ENCODE data around the gene FAM204A. TPM values are rescaled to one million over a fixed set of nuclear protein-coding genes. Genes with fewer than 3 reads are reported as not detected.

The FAM204A gene
- total and polyA plus RNA-seq, 10 of the 15 experiments (the other 5 are each of a cell fraction or from before 2014, with no cell fraction given) = 24.5 to 96.0 (median 67.6) TPM

DNA sequence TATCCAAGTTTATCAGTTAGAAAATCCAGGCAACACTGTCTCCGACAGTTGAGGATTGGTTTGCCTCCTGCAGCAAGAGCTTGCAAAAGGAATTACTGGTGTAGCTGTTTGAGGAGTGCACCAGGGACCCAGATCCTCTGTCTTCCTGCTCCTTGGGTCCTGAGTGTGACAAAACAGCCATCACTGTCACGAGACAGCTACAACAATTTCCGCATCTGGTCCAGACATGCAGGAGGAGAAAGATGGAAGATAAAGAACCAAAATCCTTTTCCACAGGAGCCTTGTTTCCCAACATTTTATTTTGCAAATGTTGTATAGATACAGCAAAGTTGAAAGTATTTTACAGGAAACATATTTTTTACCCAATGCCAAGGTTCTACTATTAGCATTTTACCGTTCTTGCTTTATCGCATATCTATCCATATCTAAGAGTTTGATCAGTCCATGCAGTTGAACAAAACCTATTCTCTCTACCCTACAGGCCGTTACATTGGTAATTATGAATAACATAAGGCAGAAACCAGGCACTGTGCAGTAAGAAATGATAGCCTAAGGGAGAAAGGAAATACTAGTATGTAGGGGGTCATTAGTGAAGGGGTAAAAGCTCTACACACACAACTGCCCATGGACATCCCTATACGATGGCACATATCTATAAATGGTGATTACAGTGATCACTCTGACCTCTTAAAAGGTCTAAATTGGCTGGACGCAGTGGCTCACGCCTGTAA is 54.9 kb downstream of the FAM204A start (continued):
- TF ChIP-seq, protein P1, sequence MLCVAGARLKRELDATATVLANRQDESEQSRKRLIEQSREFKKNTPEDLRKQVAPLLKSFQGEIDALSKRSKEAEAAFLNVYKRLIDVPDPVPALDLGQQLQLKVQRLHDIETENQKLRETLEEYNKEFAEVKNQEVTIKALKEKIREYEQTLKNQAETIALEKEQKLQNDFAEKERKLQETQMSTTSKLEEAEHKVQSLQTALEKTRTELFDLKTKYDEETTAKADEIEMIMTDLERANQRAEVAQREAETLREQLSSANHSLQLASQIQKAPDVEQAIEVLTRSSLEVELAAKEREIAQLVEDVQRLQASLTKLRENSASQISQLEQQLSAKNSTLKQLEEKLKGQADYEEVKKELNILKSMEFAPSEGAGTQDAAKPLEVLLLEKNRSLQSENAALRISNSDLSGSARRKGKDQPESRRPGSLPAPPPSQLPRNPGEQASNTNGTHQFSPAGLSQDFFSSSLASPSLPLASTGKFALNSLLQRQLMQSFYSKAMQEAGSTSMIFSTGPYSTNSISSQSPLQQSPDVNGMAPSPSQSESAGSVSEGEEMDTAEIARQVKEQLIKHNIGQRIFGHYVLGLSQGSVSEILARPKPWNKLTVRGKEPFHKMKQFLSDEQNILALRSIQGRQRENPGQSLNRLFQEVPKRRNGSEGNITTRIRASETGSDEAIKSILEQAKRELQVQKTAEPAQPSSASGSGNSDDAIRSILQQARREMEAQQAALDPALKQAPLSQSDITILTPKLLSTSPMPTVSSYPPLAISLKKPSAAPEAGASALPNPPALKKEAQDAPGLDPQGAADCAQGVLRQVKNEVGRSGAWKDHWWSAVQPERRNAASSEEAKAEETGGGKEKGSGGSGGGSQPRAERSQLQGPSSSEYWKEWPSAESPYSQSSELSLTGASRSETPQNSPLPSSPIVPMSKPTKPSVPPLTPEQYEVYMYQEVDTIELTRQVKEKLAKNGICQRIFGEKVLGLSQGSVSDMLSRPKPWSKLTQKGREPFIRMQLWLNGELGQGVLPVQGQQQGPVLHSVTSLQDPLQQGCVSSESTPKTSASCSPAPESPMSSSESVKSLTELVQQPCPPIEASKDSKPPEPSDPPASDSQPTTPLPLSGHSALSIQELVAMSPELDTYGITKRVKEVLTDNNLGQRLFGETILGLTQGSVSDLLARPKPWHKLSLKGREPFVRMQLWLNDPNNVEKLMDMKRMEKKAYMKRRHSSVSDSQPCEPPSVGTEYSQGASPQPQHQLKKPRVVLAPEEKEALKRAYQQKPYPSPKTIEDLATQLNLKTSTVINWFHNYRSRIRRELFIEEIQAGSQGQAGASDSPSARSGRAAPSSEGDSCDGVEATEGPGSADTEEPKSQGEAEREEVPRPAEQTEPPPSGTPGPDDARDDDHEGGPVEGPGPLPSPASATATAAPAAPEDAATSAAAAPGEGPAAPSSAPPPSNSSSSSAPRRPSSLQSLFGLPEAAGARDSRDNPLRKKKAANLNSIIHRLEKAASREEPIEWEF (IDR thresholded peaks at IDR 0.05; ENCODE audit: insufficient replicate concordance, low read depth, low read length) = no peak
- TF ChIP-seq SMAD1 (IDR thresholded peaks at IDR 0.05; ENCODE audit: low read depth, partially characterized antibody) = no peak
- no peak for TF ChIP-seq ASH2L (IDR thresholded peaks at IDR 0.05; ENCODE audit: borderline replicate concordance, low read depth)

DNA sequence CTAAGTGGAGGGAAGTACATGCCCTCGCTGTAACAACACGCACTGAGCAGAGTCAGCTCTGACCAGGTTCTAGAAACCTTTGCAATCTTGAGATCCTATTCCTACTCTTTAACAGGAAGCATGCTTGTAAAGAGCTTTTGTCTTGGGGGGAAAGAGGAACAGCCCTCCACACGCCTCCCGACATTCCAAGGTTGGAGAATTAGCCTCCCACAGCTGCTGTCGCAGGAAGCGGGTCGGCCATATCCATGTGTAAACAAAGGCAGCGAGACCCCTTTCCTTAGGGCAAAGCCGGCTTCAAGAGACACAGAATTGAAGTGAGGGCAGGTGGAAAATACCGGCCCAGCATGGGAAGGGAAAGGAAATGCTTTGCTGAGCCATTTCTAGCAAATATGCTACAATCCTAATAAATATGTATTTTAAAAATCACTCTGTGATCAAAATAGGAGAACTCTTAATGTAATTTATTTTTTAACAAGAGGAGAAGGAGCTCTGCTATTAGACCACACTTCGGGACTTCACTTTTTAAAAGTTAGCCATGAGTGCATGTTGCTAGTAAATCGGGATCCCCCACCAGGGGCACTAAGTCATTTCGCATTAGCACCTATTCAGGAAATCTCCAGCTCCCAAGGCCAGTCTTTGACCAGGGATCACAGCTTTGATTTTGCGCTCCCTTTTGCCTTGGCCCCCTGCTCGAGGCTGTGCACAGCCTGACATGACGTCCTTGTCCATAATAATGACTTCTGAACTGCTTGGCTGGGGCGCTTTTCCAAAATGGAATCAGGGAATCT is 55.9 kb downstream of the FAM204A start:
- Histone ChIP-seq H3K9me3 (replicated peaks; ENCODE audit: control insufficient read depth, insufficient read depth, low read length) (no peaks in the 10 kb centered on the region), H3K4me2 (ENCODE audit: control insufficient read depth, insufficient read depth) (no peak overlapping the region), H3K9ac (ENCODE audit: control insufficient read depth, insufficient read depth, low read length) (no peak overlapping the region), H3K27me3 (replicated peaks in 1 of 2; ENCODE audit: control insufficient read depth in 2 of 2, insufficient read depth in 2 of 2, low read length in 1 of 2) (peaks cover 0 to 4% of the 10 kb centered on the region in 2 experiments; a peak in 3 of 4 replicates), H3K79me2 (ENCODE audit: control insufficient read depth, insufficient read depth, low read length) (no peaks in the 10 kb centered on the region), H4K20me1 (ENCODE audit: control insufficient read depth, insufficient read depth) (no peaks in the 10 kb centered on the region), H3K4me1 (ENCODE audit: control insufficient read depth, insufficient read depth, low read length) (no peaks in the 10 kb centered on the region), H3K27ac (ENCODE audit: control insufficient read depth, insufficient read depth) (no peak overlapping the region), H3K4me3 (no peak overlapping the region), H3K36me3 (ENCODE audit: control insufficient read depth in 2 of 2, insufficient read depth in 2 of 2, low read length in 1 of 2) (no peaks in the 10 kb centered on the region), H2AFZ (ENCODE audit: control insufficient read depth, low read depth, low read length) (no peak overlapping the region)
- no peak for DNase-seq (ENCODE audit: low read depth, low spot score)
- intact Hi-C loops (cut with micrococcal nuclease; ENCODE audit: unreplicated experiment) = no loop called here
- POLR2A ChIA-PET = no interaction called here
- CTCF ChIA-PET = no interaction called here
- in situ Hi-C loops (cut with MboI) = no loop called here
- no peak for FAIRE-seq
- BruUV-seq (replicated peaks) = no TSS peak
- RAD21 ChIA-PET (ENCODE audit: unreplicated experiment) = no interaction called here
- WGBS (ENCODE audit: insufficient coverage, insufficient replicate concordance, low lambda C conversion rate, missing lambda C conversion rate) = 36% methylated on average over 17 of the region's 17 CpGs
- SMC1A ChIA-PET (ENCODE audit: uncharacterized antibody, unreplicated experiment) = no interaction called here
- no peak for ATAC-seq
- TF ChIP-seq SPI1 (IDR thresholded peaks at IDR 0.05; ENCODE audit: borderline replicate concordance, insufficient read depth, low read depth, low read length) = no peak
- no peak for TF ChIP-seq NR2C2 (IDR thresholded peaks at IDR 0.05; ENCODE audit: borderline replicate concordance, control insufficient read depth, insufficient read length, low read depth)
- TF ChIP-seq, protein P2, sequence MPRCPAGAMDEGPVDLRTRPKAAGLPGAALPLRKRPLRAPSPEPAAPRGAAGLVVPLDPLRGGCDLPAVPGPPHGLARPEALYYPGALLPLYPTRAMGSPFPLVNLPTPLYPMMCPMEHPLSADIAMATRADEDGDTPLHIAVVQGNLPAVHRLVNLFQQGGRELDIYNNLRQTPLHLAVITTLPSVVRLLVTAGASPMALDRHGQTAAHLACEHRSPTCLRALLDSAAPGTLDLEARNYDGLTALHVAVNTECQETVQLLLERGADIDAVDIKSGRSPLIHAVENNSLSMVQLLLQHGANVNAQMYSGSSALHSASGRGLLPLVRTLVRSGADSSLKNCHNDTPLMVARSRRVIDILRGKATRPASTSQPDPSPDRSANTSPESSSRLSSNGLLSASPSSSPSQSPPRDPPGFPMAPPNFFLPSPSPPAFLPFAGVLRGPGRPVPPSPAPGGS (IDR thresholded peaks at IDR 0.05; ENCODE audit: borderline replicate concordance, insufficient read depth, low read depth, low read length, poor library complexity, severe bottlenecking) = no peak
- no peak for TF ChIP-seq RAD21 (IDR thresholded peaks at IDR 0.05; ENCODE audit: insufficient read depth, low read depth, low read length)
- TF ChIP-seq NR2F1 (conservative IDR thresholded peaks at IDR 0.05) = no peak
- TF ChIP-seq NFYA (IDR thresholded peaks at IDR 0.05; ENCODE audit: borderline replicate concordance, low read depth, low read length) = no peak
- TF ChIP-seq GATAD2B (conservative IDR thresholded peaks at IDR 0.05; ENCODE audit: low read depth) = no peak
- TF ChIP-seq DPF2 (IDR thresholded peaks at IDR 0.05) = no peak
- TF ChIP-seq, protein P3, sequence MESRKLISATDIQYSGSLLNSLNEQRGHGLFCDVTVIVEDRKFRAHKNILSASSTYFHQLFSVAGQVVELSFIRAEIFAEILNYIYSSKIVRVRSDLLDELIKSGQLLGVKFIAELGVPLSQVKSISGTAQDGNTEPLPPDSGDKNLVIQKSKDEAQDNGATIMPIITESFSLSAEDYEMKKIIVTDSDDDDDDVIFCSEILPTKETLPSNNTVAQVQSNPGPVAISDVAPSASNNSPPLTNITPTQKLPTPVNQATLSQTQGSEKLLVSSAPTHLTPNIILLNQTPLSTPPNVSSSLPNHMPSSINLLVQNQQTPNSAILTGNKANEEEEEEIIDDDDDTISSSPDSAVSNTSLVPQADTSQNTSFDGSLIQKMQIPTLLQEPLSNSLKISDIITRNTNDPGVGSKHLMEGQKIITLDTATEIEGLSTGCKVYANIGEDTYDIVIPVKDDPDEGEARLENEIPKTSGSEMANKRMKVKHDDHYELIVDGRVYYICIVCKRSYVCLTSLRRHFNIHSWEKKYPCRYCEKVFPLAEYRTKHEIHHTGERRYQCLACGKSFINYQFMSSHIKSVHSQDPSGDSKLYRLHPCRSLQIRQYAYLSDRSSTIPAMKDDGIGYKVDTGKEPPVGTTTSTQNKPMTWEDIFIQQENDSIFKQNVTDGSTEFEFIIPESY (IDR thresholded peaks at IDR 0.05) = no peak
